Endometrium (tissue), 2 donors: Measurements from ENCODE around the gene DVL3.

Experiments used
- FAIRE-seq: peaks from 2 replicates; lab custom pipeline; 2012; peaks lifted over from hg19 to GRCh38; lab: Jason Lieb, UNC
- donor health status: control.
- donor health status: control.

The DVL3 gene

GRCh38 chr3:184176377-184177330 is 21.5 kb downstream of the DVL3 start:
- no peak for FAIRE-seq

GRCh38 chr3:184177331-184177731 is 22.2 kb downstream of the DVL3 start:
- FAIRE-seq: no peak

GRCh38 chr3:184177767-184178306 is 22.7 kb downstream of the DVL3 start:
- FAIRE-seq: no peak

- no peak for FAIRE-seq
Measured at GRCh38 chr3:184178521-184179138, 23.5 kb downstream of the DVL3 start.

GRCh38 chr3:184180165-184180564 is 25.0 kb downstream of the DVL3 start:
- no peak for FAIRE-seq

- no peak for FAIRE-seq
Measured at GRCh38 chr3:184181596-184181995, 26.4 kb downstream of the DVL3 start.

GRCh38 chr3:184183679-184184078 is 28.5 kb downstream of the DVL3 start:
- no peak for FAIRE-seq

GRCh38 chr3:184184546-184185230 is 29.5 kb downstream of the DVL3 start:
- no peak for FAIRE-seq

GRCh38 chr3:184185461-184186183 is 30.4 kb downstream of the DVL3 start:
- peak; percentile 79 for FAIRE-seq

GRCh38 chr3:184186184-184186901 is 31.2 kb downstream of the DVL3 start, which contains the start of gene ABCF3:
Gene ABCF3 (plus strand): TSS chr3:184186199. CDS start chr3:184186208, 9 bp downstream.
- FAIRE-seq: no peak

GRCh38 chr3:184186902-184187207 is 31.7 kb downstream of the DVL3 start:
- no peak for FAIRE-seq

- no peak for FAIRE-seq
Measured at GRCh38 chr3:184188080-184188479, 32.9 kb downstream of the DVL3 start.

GRCh38 chr3:184189421-184189820 is 34.2 kb downstream of the DVL3 start:
- FAIRE-seq: no peak

GRCh38 chr3:184192889-184193288 is 37.7 kb downstream of the DVL3 start:
- FAIRE-seq: no peak

GRCh38 chr3:184193991-184194539 is 38.9 kb downstream of the DVL3 start:
- FAIRE-seq: no peak

GRCh38 chr3:184196536-184196935 is 41.4 kb downstream of the DVL3 start:
- FAIRE-seq: no peak

GRCh38 chr3:184198509-184198908 is 43.3 kb downstream of the DVL3 start:
- FAIRE-seq: no peak

GRCh38 chr3:184200825-184201224 is 45.6 kb downstream of the DVL3 start:
- no peak for FAIRE-seq

GRCh38 chr3:184203526-184203925 is 48.3 kb downstream of the DVL3 start:
- no peak for FAIRE-seq

GRCh38 chr3:184209146-184209923 is 54.2 kb downstream of the DVL3 start:
- FAIRE-seq: no peak
